Activated T-cell treated with anti-CD3 and anti-CD28 coated beads, Interleukin-2, amount 50 U/mL, for 72 hours (primary cell): ENCODE measurements around the gene RIC1. TPM values are rescaled to one million over a fixed set of nuclear protein-coding genes. Genes with fewer than 3 reads are reported as not detected.
A peak's percentile ranks its signal among the peaks of the same experiment; 100 is the strongest.

Experiments
- ATAC-seq, 2 donors: fragments of 150-1000 bp; cut with Tn5 transposase; replicated peaks in 1 of 2; 2 replicates each; pipeline ENCODE4 v1.10.0; 2021; ENCODE audit warnings: moderate library complexity in 2 of 2, mild to moderate bottlenecking in 1 of 2
- DNase-seq, 2 donors: peaks; one replicate each; pipeline ENCODE4 v3.0.0; 2021 to 2022; ENCODE audit warnings: mixed read lengths in 1 of 2
- H3K27ac Mint-ChIP-seq: one replicate; pipeline ENCODE4 v1.8.0; 2022; ENCODE audit warnings: mild to moderate bottlenecking, moderate library complexity, mixed read lengths
- H3K27me3 Mint-ChIP-seq: one replicate; pipeline ENCODE4 v1.8.0; 2022; ENCODE audit warnings: low read depth, mixed read lengths
- H3K36me3 Mint-ChIP-seq, 2 donors: one replicate each; pipeline ENCODE4 v1.8.0; 2022; ENCODE audit warnings: mixed read lengths in 2 of 2, mild to moderate bottlenecking in 1 of 2; ENCODE audit not compliant: insufficient read depth in 2 of 2
- H3K4me1 Mint-ChIP-seq: one replicate; pipeline ENCODE4 v1.8.0; 2022; ENCODE audit warnings: low read depth, mixed read lengths
- H3K4me3 Mint-ChIP-seq, 2 donors: one replicate each; pipeline ENCODE4 v1.8.0; 2022; ENCODE audit warnings: mild to moderate bottlenecking in 2 of 2, mixed read lengths in 2 of 2, moderate library complexity in 2 of 2
- H3K9me3 Mint-ChIP-seq, 2 donors: one replicate each; pipeline ENCODE4 v1.8.0; 2022; ENCODE audit warnings: mixed read lengths in 2 of 2
- total RNA-seq, 2 donors: library from RNA; stranded (reverse); gene quantifications; one replicate each; pipeline ENCODE4 v1.2.3, GENCODE V29; 2022

The RIC1 gene
- total RNA-seq, 2 donors from 2014 or later: 22.0 to 25.9 TPM

- H3K36me3 Mint-ChIP-seq: peaks cover 4 to 15% of the 10 kb centered on the region in 2 donors
Observed at GRCh38 chr9:5813824-5814223, 184.9 kb downstream of the RIC1 start.

DNA sequence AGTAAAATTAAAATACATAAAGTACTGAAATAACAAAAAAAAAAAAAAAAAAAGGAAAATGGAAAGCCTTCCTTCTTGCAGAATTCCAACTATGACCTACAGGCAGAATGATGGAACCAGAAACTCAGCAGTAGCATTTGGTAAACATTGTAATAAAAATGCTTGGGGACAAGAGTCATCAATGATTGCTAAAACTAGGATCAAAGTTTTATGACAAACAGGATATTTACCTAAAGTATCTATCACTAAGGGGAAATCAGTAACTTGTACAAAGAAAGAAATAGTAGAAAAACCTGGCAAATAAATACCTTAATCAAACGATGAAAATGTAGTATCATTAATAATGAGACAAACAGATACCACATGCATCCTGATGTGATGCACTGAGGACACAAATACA lies 186.6 kb downstream of the RIC1 start:
- Mint-ChIP-seq H3K27ac (no peak overlapping the region), H3K4me3 (no peak overlapping the region), H3K36me3 (peaks cover 4 to 11% of the 10 kb centered on the region in 2 donors), H3K27me3 (no peaks in the 10 kb centered on the region), H3K4me1 (no peaks in the 10 kb centered on the region), H3K9me3 (no peaks in the 10 kb centered on the region)
- no peak for ATAC-seq
- no peak for DNase-seq

More at GRCh38 chr9:5813824-5814223, 184.9 kb downstream of the RIC1 start:
- ATAC-seq (no peak), DNase-seq (no peak)
- Mint-ChIP-seq H3K27ac (no peak overlapping the region), H3K4me1 (no peaks in the 10 kb centered on the region), H3K9me3 (no peaks in the 10 kb centered on the region), H3K4me3 (no peak overlapping the region), H3K27me3 (no peaks in the 10 kb centered on the region)

DNA sequence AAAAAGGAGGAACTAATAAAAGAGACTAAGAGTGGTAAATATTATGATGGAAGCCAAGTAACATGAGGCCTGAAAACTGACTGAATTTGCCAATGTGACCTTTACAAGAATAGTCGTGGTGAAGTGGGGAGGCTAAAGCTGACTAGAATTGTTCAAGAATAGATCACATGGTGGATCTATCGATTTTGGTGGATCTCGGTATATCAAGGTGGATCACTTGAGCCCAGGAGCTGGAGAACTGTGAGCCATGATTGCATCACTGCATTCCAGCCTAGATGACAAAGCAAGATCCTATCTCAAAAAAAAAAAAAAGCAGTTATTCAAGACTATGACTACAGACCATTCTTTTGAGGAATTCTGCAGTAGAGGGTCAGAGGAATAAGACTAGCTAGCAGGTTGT lies 189.0 kb downstream of the RIC1 start:
- H3K27ac Mint-ChIP-seq: no peak overlapping the region
- DNase-seq: no peak
- no peaks in the 10 kb centered on the region for H3K4me1 Mint-ChIP-seq
- H3K27me3 Mint-ChIP-seq: no peaks in the 10 kb centered on the region
- peaks cover 4 to 8% of the 10 kb centered on the region in 2 donors for H3K36me3 Mint-ChIP-seq
- no peaks in the 10 kb centered on the region for H3K9me3 Mint-ChIP-seq
- no peak overlapping the region for H3K4me3 Mint-ChIP-seq
- no peak for ATAC-seq

- no peak for ATAC-seq
Observed at GRCh38 chr9:5818424-5819142, 189.7 kb downstream of the RIC1 start.

GRCh38 chr9:5819174-5819573 lies 190.3 kb downstream of the RIC1 start:
- Mint-ChIP-seq H3K27me3 (no peaks in the 10 kb centered on the region), H3K27ac (no peak overlapping the region), H3K4me1 (no peaks in the 10 kb centered on the region), H3K9me3 (no peaks in the 10 kb centered on the region), H3K36me3 (peaks cover 4 to 8% of the 10 kb centered on the region in 2 donors), H3K4me3 (no peak overlapping the region)
- no peak for DNase-seq
- no peak for ATAC-seq

More at GRCh38 chr9:5818424-5819142, 189.7 kb downstream of the RIC1 start:
- no peak overlapping the region for H3K27ac Mint-ChIP-seq
- no peak for DNase-seq
- H3K36me3 Mint-ChIP-seq: peaks cover 4 to 8% of the 10 kb centered on the region in 2 donors
- no peak overlapping the region for H3K4me3 Mint-ChIP-seq
- H3K4me1 Mint-ChIP-seq: no peaks in the 10 kb centered on the region
- no peaks in the 10 kb centered on the region for H3K27me3 Mint-ChIP-seq
- H3K9me3 Mint-ChIP-seq: no peaks in the 10 kb centered on the region

- no peak for DNase-seq
- H3K36me3 Mint-ChIP-seq: peaks cover 4 to 10% of the 10 kb centered on the region in 2 donors
- ATAC-seq: no peak
- no peaks in the 10 kb centered on the region for H3K9me3 Mint-ChIP-seq
- H3K27ac Mint-ChIP-seq: no peak overlapping the region
- no peak overlapping the region for H3K4me3 Mint-ChIP-seq
- H3K4me1 Mint-ChIP-seq: peaks cover 4% of the 10 kb centered on the region
- no peaks in the 10 kb centered on the region for H3K27me3 Mint-ChIP-seq
Observed at GRCh38 chr9:5820425-5820824, 191.5 kb downstream of the RIC1 start.

DNA sequence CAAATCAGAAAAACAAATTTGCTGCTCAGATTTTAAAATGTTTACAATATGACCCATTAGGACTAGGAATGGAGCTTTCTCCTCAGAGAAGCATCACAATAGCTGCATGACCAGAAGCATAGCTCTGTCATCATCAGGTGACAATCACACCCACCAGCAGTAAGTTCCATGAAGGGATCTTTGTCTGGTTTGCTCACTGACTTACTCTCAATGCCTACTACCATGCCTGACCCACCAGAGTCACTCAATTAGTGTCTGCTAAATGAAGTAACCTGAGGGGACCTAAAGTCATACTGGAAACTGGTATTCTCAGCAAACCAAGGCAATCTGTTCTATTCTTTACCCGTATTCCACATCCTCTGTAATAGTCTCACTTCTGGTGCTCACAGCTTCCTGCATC lies 196.3 kb downstream of the RIC1 start:
- DNase-seq: no peak
- peaks cover 2 to 4% of the 10 kb centered on the region in 2 donors for H3K36me3 Mint-ChIP-seq
- H3K27me3 Mint-ChIP-seq: no peaks in the 10 kb centered on the region
- H3K4me3 Mint-ChIP-seq: no peak overlapping the region
- peaks cover 16% of the 10 kb centered on the region for H3K4me1 Mint-ChIP-seq
- ATAC-seq: peak in 1 of 2 donors; percentile 53
- no peaks in the 10 kb centered on the region for H3K9me3 Mint-ChIP-seq
- H3K27ac Mint-ChIP-seq: no peak overlapping the region

Other genes with a start within 250 kb of the RIC1 start
- gene PLGRKT, start 191.2 kb upstream of the RIC1 start, total RNA-seq: 10 to 100 TPM; 48.6 to 49.9 TPM
- 10 to 100 TPM; 16.4 to 36.3 TPM for gene CD274, start 178.6 kb upstream of the RIC1 start, total RNA-seq
- gene PDCD1LG2, start 118.6 kb upstream of the RIC1 start, total RNA-seq: 1 to 10 TPM; 1.3 to 3.0 TPM
- gene ERMP1, start 204.0 kb downstream of the RIC1 start, total RNA-seq: 10 to 100 TPM; 17.6 to 18.1 TPM